ENCODE results near the gene ANKRD12.

Gene ANKRD12

GRCh38 chr18:9330419-9330818, 193.8 kb downstream of the ANKRD12 start:
- no peak overlapping the region for H3K4me2 ChIP-seq (ENCODE audit: low read depth, low read length, poor library complexity, severe bottlenecking)
- no peak for TF ChIP-seq CTCF (conservative IDR thresholded peaks at IDR 0.05; ENCODE audit: low read length)
- TF ChIP-seq EZH2phosphoT487 (IDR thresholded peaks at IDR 0.05; ENCODE audit: borderline replicate concordance) = no peak

GRCh38 chr18:9333441-9334328, 197.1 kb downstream of the ANKRD12 start:
- Histone ChIP-seq H3K4me1 (ENCODE audit: insufficient read depth, low read length, poor library complexity, severe bottlenecking) (peaks cover 29% of the 10 kb centered on the region), H3K27me3 (ENCODE audit: insufficient read depth, low read length, poor library complexity, severe bottlenecking) (no peaks in the 10 kb centered on the region), H3F3A (ENCODE audit: low read depth) (no peaks in the 10 kb centered on the region), H3K9me2 (replicated peaks; ENCODE audit: low read depth, low read length) (no peaks in the 10 kb centered on the region), H4K20me1 (ENCODE audit: insufficient read depth, low read length, poor library complexity, severe bottlenecking) (peaks cover 8% of the 10 kb centered on the region), H3K4me2 (ENCODE audit: low read depth, low read length, poor library complexity, severe bottlenecking) (peak overlapping the region; percentile 67), H3K4me3 (ENCODE audit: low read length, poor library complexity, severe bottlenecking) (peak overlapping the region; percentile 53), H3K9ac (ENCODE audit: low read depth, low read length, poor library complexity, severe bottlenecking) (no peak overlapping the region), H2AFZ (ENCODE audit: low read length) (peak overlapping the region; percentile 50; the same call in 1 of the 2 replicates), H3K79me2 (ENCODE audit: insufficient read depth, low read length) (peaks cover 14% of the 10 kb centered on the region), H3K36me3 (ENCODE audit: insufficient read depth, low read length) (no peaks in the 10 kb centered on the region), H3K9me3 (ENCODE audit: insufficient read depth, low read depth, low read length) (no peaks in the 10 kb centered on the region; the same call in 1 of the 2 replicates)
- TF ChIP-seq EZH2phosphoT487 (IDR thresholded peaks at IDR 0.05; ENCODE audit: borderline replicate concordance) (no peak), CTCF (conservative IDR thresholded peaks at IDR 0.05; ENCODE audit: low read length) (no peak)

More at GRCh38 chr18:9330419-9330818, 193.8 kb downstream of the ANKRD12 start:
- Histone ChIP-seq H3K9ac (ENCODE audit: low read depth, low read length, poor library complexity, severe bottlenecking) (no peak overlapping the region), H3K9me3 (ENCODE audit: insufficient read depth, low read depth, low read length) (no peaks in the 10 kb centered on the region; the same call in 1 of the 2 replicates), H3K9me2 (replicated peaks; ENCODE audit: low read depth, low read length) (no peaks in the 10 kb centered on the region), H3K4me1 (ENCODE audit: insufficient read depth, low read length, poor library complexity, severe bottlenecking) (peaks cover 3% of the 10 kb centered on the region), H4K20me1 (ENCODE audit: insufficient read depth, low read length, poor library complexity, severe bottlenecking) (no peaks in the 10 kb centered on the region), H2AFZ (ENCODE audit: low read length) (no peak overlapping the region), H3K27me3 (ENCODE audit: insufficient read depth, low read length, poor library complexity, severe bottlenecking) (no peaks in the 10 kb centered on the region), H3K36me3 (ENCODE audit: insufficient read depth, low read length) (no peaks in the 10 kb centered on the region), H3K4me3 (ENCODE audit: low read length, poor library complexity, severe bottlenecking) (no peak overlapping the region), H3K79me2 (ENCODE audit: insufficient read depth, low read length) (peaks cover 2% of the 10 kb centered on the region), H3F3A (ENCODE audit: low read depth) (no peaks in the 10 kb centered on the region)

- peaks cover 29% of the 10 kb centered on the region for H3K4me1 ChIP-seq (ENCODE audit: insufficient read depth, low read length, poor library complexity, severe bottlenecking)
- H3F3A ChIP-seq (ENCODE audit: low read depth) = no peaks in the 10 kb centered on the region
- no peaks in the 10 kb centered on the region for H3K9me3 ChIP-seq (ENCODE audit: insufficient read depth, low read depth, low read length)
- H3K9me2 ChIP-seq (replicated peaks; ENCODE audit: low read depth, low read length) = no peaks in the 10 kb centered on the region
- H4K20me1 ChIP-seq (ENCODE audit: insufficient read depth, low read length, poor library complexity, severe bottlenecking) = peaks cover 8% of the 10 kb centered on the region
- H3K4me2 ChIP-seq (ENCODE audit: low read depth, low read length, poor library complexity, severe bottlenecking) = peak within 1 kb of the TSS; percentile 89
- TF ChIP-seq CTCF (conservative IDR thresholded peaks at IDR 0.05; ENCODE audit: low read length) = no peak
- no peak for TF ChIP-seq EZH2phosphoT487 (IDR thresholded peaks at IDR 0.05; ENCODE audit: borderline replicate concordance)
- no peaks in the 10 kb centered on the region for H3K36me3 ChIP-seq (ENCODE audit: insufficient read depth, low read length)
- H3K9ac ChIP-seq (ENCODE audit: low read depth, low read length, poor library complexity, severe bottlenecking) = peak within 1 kb of the TSS; percentile 70
- H2AFZ ChIP-seq (ENCODE audit: low read length) = peak within 1 kb of the TSS; percentile 79
- peak within 1 kb of the TSS; percentile 77 for H3K4me3 ChIP-seq (ENCODE audit: low read length, poor library complexity, severe bottlenecking)
- H3K79me2 ChIP-seq (ENCODE audit: insufficient read depth, low read length) = peaks cover 17% of the 10 kb centered on the region
- H3K27me3 ChIP-seq (ENCODE audit: insufficient read depth, low read length, poor library complexity, severe bottlenecking) = no peaks in the 10 kb centered on the region
Observed at GRCh38 chr18:9334329-9334972, 197.9 kb downstream of the ANKRD12 start, which contains the start of gene TWSG1. Gene TWSG1 (plus strand): TSS chr18:9334773. CDS start chr18:9337230, 2,457 bp downstream.

All from Loucy (cell line).